D721Med (cell line): ENCODE results near the gene CPT1B.

ENCODE experiments used
- DNase-seq: peaks from one replicate; pipeline ENCODE4 v3.0.0; 2011; ENCODE audit warnings: low spot score; ENCODE audit not compliant: insufficient read length
- FAIRE-seq: peaks from 2 replicates; lab custom pipeline; 2011; peaks lifted over from hg19 to GRCh38; lab: Jason Lieb, UNC
- CTCF ChIP-seq: IDR thresholded peaks from 2 replicates; pipeline ENCODE4 v1.5.1; 2012; ENCODE audit warnings: mild to moderate bottlenecking, control low read depth; ENCODE audit not compliant: insufficient read depth; ENCODE audit errors: missing control alignments

CPT1B gene

GRCh38 chr22:50607659-50608020, 29.4 kb upstream of the CPT1B start:
- TF ChIP-seq CTCF: no peak
- FAIRE-seq: no peak
- DNase-seq: no peak

GRCh38 chr22:50606946-50607658, 28.9 kb upstream of the CPT1B start:
- no peak for FAIRE-seq
- no peak for TF ChIP-seq CTCF

GRCh38 chr22:50606165-50606945, 28.1 kb upstream of the CPT1B start:
- TF ChIP-seq CTCF: no peak
- no peak for DNase-seq
- FAIRE-seq: no peak

More at GRCh38 chr22:50606946-50607658, 28.9 kb upstream of the CPT1B start:
- DNase-seq: no peak

- no peak for TF ChIP-seq CTCF
- FAIRE-seq: no peak
- no peak for DNase-seq
Observed at GRCh38 chr22:50605613-50606074, 27.4 kb upstream of the CPT1B start.

GRCh38 chr22:50605002-50605612, 26.9 kb upstream of the CPT1B start:
- no peak for TF ChIP-seq CTCF
- DNase-seq (no peak), FAIRE-seq (no peak)

- TF ChIP-seq CTCF: no peak
- no peak for FAIRE-seq
Observed at GRCh38 chr22:50604256-50605001, 26.2 kb upstream of the CPT1B start.

More at GRCh38 chr22:50604256-50605001, 26.2 kb upstream of the CPT1B start:
- DNase-seq: no peak
